ENCODE measurements around the gene SDSL.

The SDSL gene

GRCh38 chr12:113422030-113422885 is at the start of gene SDSL:
SDSL (plus strand) TSS chr12:113422380; CDS start chr12:113427983, 5,603 bp downstream.
- peak; percentile 98 for DNase-seq

GRCh38 chr12:113373440-113373839 is 48.7 kb upstream of the SDSL start:
- DNase-seq, result no peak

GRCh38 chr12:113373969-113374368 is 48.2 kb upstream of the SDSL start:
- DNase-seq, result no peak

- no peak for DNase-seq
Observed at GRCh38 chr12:113374823-113375428, 47.3 kb upstream of the SDSL start.

- DNase-seq, result peak; percentile 16
Observed at GRCh38 chr12:113378291-113378690, 43.9 kb upstream of the SDSL start.

- no peak for DNase-seq
Observed at GRCh38 chr12:113381220-113381619, 41.0 kb upstream of the SDSL start.

GRCh38 chr12:113382206-113382605 is 40.0 kb upstream of the SDSL start:
- no peak for DNase-seq

- no peak for DNase-seq
Observed at GRCh38 chr12:113384778-113385177, 37.4 kb upstream of the SDSL start.

- peak; percentile 16 for DNase-seq
Observed at GRCh38 chr12:113385282-113385882, 36.8 kb upstream of the SDSL start.

- DNase-seq, result no peak
Observed at GRCh38 chr12:113386866-113387566, 35.2 kb upstream of the SDSL start.

GRCh38 chr12:113387631-113388030 is 34.5 kb upstream of the SDSL start:
- DNase-seq, result no peak

- DNase-seq, result no peak
Observed at GRCh38 chr12:113388351-113388750, 33.8 kb upstream of the SDSL start.

GRCh38 chr12:113390064-113391043 is 31.8 kb upstream of the SDSL start:
- DNase-seq, result no peak

- no peak for DNase-seq
Observed at GRCh38 chr12:113391145-113391544, 31.0 kb upstream of the SDSL start.

GRCh38 chr12:113391650-113392337 is 30.4 kb upstream of the SDSL start:
- peak; percentile 34 for DNase-seq

GRCh38 chr12:113392520-113392919 is 29.7 kb upstream of the SDSL start:
- DNase-seq, result no peak

GRCh38 chr12:113392988-113393579 is 29.1 kb upstream of the SDSL start:
- DNase-seq, result peak; percentile 43

- DNase-seq, result no peak
Observed at GRCh38 chr12:113393749-113394148, 28.4 kb upstream of the SDSL start.

GRCh38 chr12:113395119-113395518 is 27.1 kb upstream of the SDSL start:
- no peak for DNase-seq

GRCh38 chr12:113396200-113396599 is 26.0 kb upstream of the SDSL start:
- no peak for DNase-seq
